ENCODE data around the gene CSMD2. TPM values are rescaled to one million over a fixed set of nuclear protein-coding genes. Genes with fewer than 3 reads are reported as not detected.

CSMD2 gene
- total and polyA plus RNA-seq, 2 of the 4 experiments (the other 2 are of a cell fraction), result under 0.01 to 0.36 TPM

DNA sequence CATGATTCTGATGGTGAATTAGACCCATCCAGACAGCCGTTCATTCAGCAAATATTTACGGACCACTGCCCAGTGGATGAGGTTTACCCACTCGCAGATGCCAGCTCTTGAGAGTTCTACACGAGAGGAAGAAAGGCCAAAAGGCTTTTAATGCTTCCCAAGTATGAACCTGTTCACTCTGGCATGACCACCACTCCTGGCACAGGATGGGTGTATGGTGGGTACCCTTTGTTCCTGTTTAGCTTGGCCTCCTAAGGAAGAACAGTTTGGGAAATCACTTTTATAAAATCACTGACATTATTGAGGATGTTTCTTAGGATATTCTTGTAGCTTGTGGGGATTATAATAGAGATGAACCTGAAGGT lies 233.9 kb downstream of the CSMD2 start:
- Histone ChIP-seq H3K36me3 (ENCODE audit: control insufficient read depth, insufficient read depth, low read length) (no peaks in the 10 kb centered on the region), H2BK120ac (ENCODE audit: low read depth, low read length) (no peak overlapping the region), H2AFZ (replicated peaks; ENCODE audit: low read length, poor library complexity) (no peak overlapping the region), H2BK5ac (ENCODE audit: low read depth, low read length, poor library complexity, severe bottlenecking) (no peak overlapping the region), H3K4me1 (ENCODE audit: control insufficient read depth, insufficient read depth, low read length) (no peaks in the 10 kb centered on the region), H4K91ac (ENCODE audit: insufficient read depth, low read depth, low read length) (no peak overlapping the region), H4K8ac (ENCODE audit: low read depth in 2 of 2, low read length in 2 of 2) (no peak overlapping the region), H3K27me3 (ENCODE audit: control insufficient read depth, insufficient read depth, low read length) (no peaks in the 10 kb centered on the region), H2AK9ac (replicated peaks; ENCODE audit: low read depth, low read length, poor library complexity) (no peak overlapping the region), H4K5ac (ENCODE audit: low read depth, low read length) (no peak overlapping the region), H3K9me1 (ENCODE audit: insufficient read depth, low read length) (no peaks in the 10 kb centered on the region), H3K56ac (ENCODE audit: extremely low read depth, insufficient read depth, low read length) (no peak overlapping the region), H3K23ac (ENCODE audit: low read depth, low read length) (no peak overlapping the region), H2AK5ac (ENCODE audit: low read depth, low read length) (no peak overlapping the region), H3K14ac (replicated peaks; ENCODE audit: low read depth, low read length) (no peak overlapping the region), H3K18ac (ENCODE audit: low read depth, low read length) (no peak overlapping the region), H3K4ac (ENCODE audit: low read depth, low read length) (no peak overlapping the region), H3K79me1 (ENCODE audit: low read depth in 1 of 2, low read length in 2 of 2) (no peaks in the 10 kb centered on the region), H3K9me3 (ENCODE audit: control insufficient read depth, insufficient read depth, low read length) (peaks cover 29% of the 10 kb centered on the region), H2BK20ac (ENCODE audit: low read depth, low read length) (no peak overlapping the region), H3K9ac (ENCODE audit: low read depth, low read length) (no peak overlapping the region), H3K27ac (ENCODE audit: insufficient read depth, low read length) (no peak overlapping the region), H2BK15ac (ENCODE audit: low read depth, low read length) (no peak overlapping the region), H3K4me3 (ENCODE audit: insufficient read depth, low read depth, low read length) (no peak overlapping the region), H4K20me1 (ENCODE audit: insufficient read depth, low read length) (no peaks in the 10 kb centered on the region), H3K4me2 (ENCODE audit: low read depth, low read length) (no peak overlapping the region)
- DNase-seq (no peak), ATAC-seq (ENCODE audit: low read depth) (no peak)
- TF ChIP-seq SMC3 (IDR thresholded peaks at IDR 0.05; ENCODE audit: low read depth, low read length) (no peak), CEBPB (IDR thresholded peaks at IDR 0.05; ENCODE audit: low read depth, low read length) (no peak), FOS (IDR thresholded peaks at IDR 0.05; ENCODE audit: low read depth, low read length) (no peak), MXI1 (IDR thresholded peaks at IDR 0.05; ENCODE audit: borderline replicate concordance, low read depth, low read length) (no peak), MAFK (IDR thresholded peaks at IDR 0.05; ENCODE audit: low read depth, low read length) (no peak), RFX5 (IDR thresholded peaks at IDR 0.05; ENCODE audit: low read depth, low read length) (no peak), POLR2A (IDR thresholded peaks at IDR 0.05; ENCODE audit: low read depth, low read length) (no peak)
- TF ChIP-seq, protein P1, sequence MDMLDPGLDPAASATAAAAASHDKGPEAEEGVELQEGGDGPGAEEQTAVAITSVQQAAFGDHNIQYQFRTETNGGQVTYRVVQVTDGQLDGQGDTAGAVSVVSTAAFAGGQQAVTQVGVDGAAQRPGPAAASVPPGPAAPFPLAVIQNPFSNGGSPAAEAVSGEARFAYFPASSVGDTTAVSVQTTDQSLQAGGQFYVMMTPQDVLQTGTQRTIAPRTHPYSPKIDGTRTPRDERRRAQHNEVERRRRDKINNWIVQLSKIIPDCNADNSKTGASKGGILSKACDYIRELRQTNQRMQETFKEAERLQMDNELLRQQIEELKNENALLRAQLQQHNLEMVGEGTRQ (IDR thresholded peaks at IDR 0.05; ENCODE audit: low read depth, low read length), result no peak
- in situ Hi-C loops (cut with MboI; ENCODE audit: low sequenced_read_pairs), result no loop called here
- BruUV-seq (replicated peaks), result no TSS peak
- dilution Hi-C loops (cut with HindIII; ENCODE audit: low sequenced_read_pairs, unreplicated experiment), result no loop called here
- ChIA-PET POLR2A (ENCODE audit: unreplicated experiment) (no interaction called here), CTCF (no interaction called here)
- intact Hi-C loops (cut with micrococcal nuclease), result no loop called here
- no CpG with 5 or more reads among the region's 4 CpGs for WGBS, 2 experiments (ENCODE audit: extremely low coverage in 2 of 2, insufficient read length in 1 of 2)
